ENCODE data around the gene HRC.
A peak's percentile ranks its signal among the peaks of the same experiment; 100 is the strongest.
"Not testable (repeated sequence)": the region's sequence is repeated elsewhere in the genome, so short reads cannot be mapped to it uniquely, and the experiment has no call there.

The HRC gene

DNA sequence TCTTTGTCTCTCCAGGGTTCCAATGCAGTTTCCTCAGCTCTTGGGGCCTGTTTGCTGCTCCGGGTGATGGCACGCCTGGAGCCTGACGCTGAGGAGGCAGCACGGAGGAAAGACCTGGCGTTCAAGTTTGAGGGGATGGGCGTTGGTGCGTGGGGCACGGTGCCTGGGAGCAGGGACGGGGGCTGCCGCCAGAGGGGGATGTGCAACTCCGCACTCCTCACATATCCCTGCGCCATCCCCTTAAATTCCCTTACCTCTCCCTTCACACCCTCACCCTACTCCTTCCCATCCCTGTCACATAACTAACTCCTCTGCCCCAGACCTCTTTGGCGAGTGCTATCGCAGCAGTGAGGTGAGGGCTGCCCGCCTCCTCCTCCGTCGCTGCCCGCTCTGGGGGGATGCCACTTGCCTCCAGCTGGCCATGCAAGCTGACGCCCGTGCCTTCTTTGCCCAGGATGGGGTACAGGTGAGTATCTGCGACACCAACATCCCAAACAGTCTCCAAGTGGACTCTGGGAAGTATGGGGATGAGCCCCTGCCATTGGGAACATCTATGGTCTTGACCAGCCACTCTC lies 33.5 kb upstream of the HRC start:
- Histone ChIP-seq H3K4me1 (ENCODE audit: control insufficient read depth in 2 of 2, insufficient read depth in 2 of 2, low read length in 2 of 2) (no peaks in the 10 kb centered on the region), H3K9ac (ENCODE audit: low read depth in 1 of 2, low read length in 2 of 2) (no peak overlapping the region), H3K4me3 (ENCODE audit: low read length in 2 of 2) (no peak overlapping the region), H3K27me3 (ENCODE audit: control insufficient read depth in 2 of 2, insufficient read depth in 2 of 2, low read length in 2 of 2) (no peaks in the 10 kb centered on the region), H3K27ac (ENCODE audit: low read depth in 2 of 2, low read length in 2 of 2) (no peak overlapping the region), H3K9me3 (ENCODE audit: control insufficient read depth in 2 of 2, low read length in 2 of 2) (no peaks in the 10 kb centered on the region), H3K36me3 (ENCODE audit: control insufficient read depth in 2 of 2, insufficient read depth in 2 of 2, low read length in 2 of 2) (peaks cover 50 to 67% of the 10 kb centered on the region in 2 donors)

GRCh38 chr19:49186108-49186507 lies 30.9 kb upstream of the HRC start:
- Histone ChIP-seq H3K9me3 (ENCODE audit: control insufficient read depth in 2 of 2, low read length in 2 of 2) (no peaks in the 10 kb centered on the region), H3K36me3 (ENCODE audit: control insufficient read depth in 2 of 2, insufficient read depth in 2 of 2, low read length in 2 of 2) (peaks cover 50 to 69% of the 10 kb centered on the region in 2 donors), H3K4me3 (ENCODE audit: low read length in 2 of 2) (no peak overlapping the region), H3K9ac (ENCODE audit: low read depth in 1 of 2, low read length in 2 of 2) (peak overlapping the region in 1 of 2 donors; percentile 52), H3K27me3 (ENCODE audit: control insufficient read depth in 2 of 2, insufficient read depth in 2 of 2, low read length in 2 of 2) (no peaks in the 10 kb centered on the region), H3K27ac (ENCODE audit: low read depth in 2 of 2, low read length in 2 of 2) (peak overlapping the region; percentile 38 to 65), H3K4me1 (ENCODE audit: control insufficient read depth in 2 of 2, insufficient read depth in 2 of 2, low read length in 2 of 2) (no peaks in the 10 kb centered on the region)

- no peaks in the 10 kb centered on the region for H3K4me1 ChIP-seq (ENCODE audit: control insufficient read depth in 2 of 2, insufficient read depth in 2 of 2, low read length in 2 of 2)
- H3K27ac ChIP-seq (ENCODE audit: low read depth in 2 of 2, low read length in 2 of 2) = no peak overlapping the region
- no peak overlapping the region for H3K4me3 ChIP-seq (ENCODE audit: low read length in 2 of 2)
- no peak overlapping the region for H3K9ac ChIP-seq (ENCODE audit: low read depth in 1 of 2, low read length in 2 of 2)
- H3K9me3 ChIP-seq (ENCODE audit: control insufficient read depth in 2 of 2, low read length in 2 of 2) = no peaks in the 10 kb centered on the region
- peaks cover 42 to 58% of the 10 kb centered on the region in 2 donors for H3K36me3 ChIP-seq (ENCODE audit: control insufficient read depth in 2 of 2, insufficient read depth in 2 of 2, low read length in 2 of 2)
- no peaks in the 10 kb centered on the region for H3K27me3 ChIP-seq (ENCODE audit: control insufficient read depth in 2 of 2, insufficient read depth in 2 of 2, low read length in 2 of 2)
Measured at GRCh38 chr19:49182848-49183375, 27.7 kb upstream of the HRC start.

DNA sequence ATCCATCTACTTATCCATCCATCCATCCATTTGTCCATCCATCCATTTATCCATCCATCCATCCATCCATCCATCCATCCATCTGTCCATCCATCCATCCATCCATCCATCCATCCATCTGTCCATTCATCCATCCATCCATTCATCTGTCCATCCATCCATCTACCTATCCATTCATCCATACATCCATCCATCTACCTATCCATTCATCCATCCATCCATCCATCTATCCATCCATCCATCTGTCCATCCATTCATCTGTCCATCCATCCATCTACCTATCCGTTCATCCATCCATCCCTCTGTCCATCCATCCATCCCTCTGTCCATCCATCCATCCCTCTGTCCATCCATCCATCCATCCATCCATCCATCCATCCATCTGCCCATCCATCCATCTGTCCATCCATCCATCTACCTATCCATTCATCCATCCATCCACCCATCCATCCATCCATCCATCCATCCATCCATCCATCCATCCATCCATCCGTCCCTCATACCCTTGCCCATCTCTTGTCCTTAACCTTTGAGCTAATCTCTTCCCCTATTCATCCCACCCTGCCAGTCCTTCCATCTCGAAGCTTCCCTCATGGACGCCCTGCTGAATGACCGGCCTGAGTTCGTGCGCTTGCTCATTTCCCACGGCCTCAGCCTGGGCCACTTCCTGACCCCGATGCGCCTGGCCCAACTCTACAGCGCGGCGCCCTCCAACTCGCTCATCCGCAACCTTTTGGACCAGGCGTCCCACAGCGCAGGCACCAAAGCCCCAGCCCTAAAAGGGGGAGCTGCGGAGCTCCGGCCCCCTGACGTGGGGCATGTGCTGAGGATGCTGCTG lies 27.0 kb upstream of the HRC start:
- not testable (repeated sequence) for H3K27me3 ChIP-seq (ENCODE audit: control insufficient read depth in 2 of 2, insufficient read depth in 2 of 2, low read length in 2 of 2); H3K9ac ChIP-seq (ENCODE audit: low read depth in 1 of 2, low read length in 2 of 2); H3K9me3 ChIP-seq (ENCODE audit: control insufficient read depth in 2 of 2, low read length in 2 of 2); H3K27ac ChIP-seq (ENCODE audit: low read depth in 2 of 2, low read length in 2 of 2); H3K4me3 ChIP-seq (ENCODE audit: low read length in 2 of 2); H3K4me1 ChIP-seq (ENCODE audit: control insufficient read depth in 2 of 2, insufficient read depth in 2 of 2, low read length in 2 of 2)
- H3K36me3 ChIP-seq (ENCODE audit: control insufficient read depth in 2 of 2, insufficient read depth in 2 of 2, low read length in 2 of 2) = peaks cover 48 to 60% of the 10 kb centered on the region in 2 donors

- Histone ChIP-seq H3K9ac (ENCODE audit: low read depth in 1 of 2, low read length in 2 of 2) (no peak overlapping the region), H3K4me3 (ENCODE audit: low read length in 2 of 2) (no peak overlapping the region), H3K27ac (ENCODE audit: low read depth in 2 of 2, low read length in 2 of 2) (no peak overlapping the region), H3K9me3 (ENCODE audit: control insufficient read depth in 2 of 2, low read length in 2 of 2) (no peaks in the 10 kb centered on the region), H3K4me1 (ENCODE audit: control insufficient read depth in 2 of 2, insufficient read depth in 2 of 2, low read length in 2 of 2) (no peaks in the 10 kb centered on the region), H3K27me3 (ENCODE audit: control insufficient read depth in 2 of 2, insufficient read depth in 2 of 2, low read length in 2 of 2) (no peaks in the 10 kb centered on the region), H3K36me3 (ENCODE audit: control insufficient read depth in 2 of 2, insufficient read depth in 2 of 2, low read length in 2 of 2) (peaks cover 48 to 58% of the 10 kb centered on the region in 2 donors)
Measured at GRCh38 chr19:49180659-49181058, 25.5 kb upstream of the HRC start.

DNA sequence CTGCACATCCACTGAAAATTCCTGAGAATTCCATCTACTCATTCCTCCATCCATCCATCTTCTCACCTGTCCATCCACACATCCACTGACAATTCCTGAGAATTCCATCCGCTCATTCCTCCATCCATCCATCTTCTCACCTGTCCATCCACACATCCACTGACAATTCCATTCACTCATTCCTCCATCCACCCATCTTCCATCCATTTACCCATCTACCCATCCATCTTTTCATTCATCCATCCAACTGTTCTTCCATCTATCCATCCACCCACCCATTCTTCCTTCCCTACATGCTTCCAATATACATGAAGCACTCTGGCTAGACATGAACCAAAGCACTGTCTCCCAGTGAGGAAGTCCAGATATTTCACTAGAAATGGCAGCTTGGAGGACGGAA lies 18.0 kb upstream of the HRC start:
- Histone ChIP-seq H3K4me3 (ENCODE audit: low read length in 2 of 2) (no peak overlapping the region), H3K36me3 (ENCODE audit: control insufficient read depth in 2 of 2, insufficient read depth in 2 of 2, low read length in 2 of 2) (peaks cover 47 to 48% of the 10 kb centered on the region in 2 donors), H3K9me3 (ENCODE audit: control insufficient read depth in 2 of 2, low read length in 2 of 2) (no peaks in the 10 kb centered on the region), H3K27ac (ENCODE audit: low read depth in 2 of 2, low read length in 2 of 2) (no peak overlapping the region), H3K27me3 (ENCODE audit: control insufficient read depth in 2 of 2, insufficient read depth in 2 of 2, low read length in 2 of 2) (no peaks in the 10 kb centered on the region), H3K9ac (ENCODE audit: low read depth in 1 of 2, low read length in 2 of 2) (no peak overlapping the region), H3K4me1 (ENCODE audit: control insufficient read depth in 2 of 2, insufficient read depth in 2 of 2, low read length in 2 of 2) (peaks cover 8 to 18% of the 10 kb centered on the region in 2 donors)

- H3K4me1 ChIP-seq (ENCODE audit: control insufficient read depth in 2 of 2, insufficient read depth in 2 of 2, low read length in 2 of 2) = peaks cover 24 to 47% of the 10 kb centered on the region in 2 donors
- no peaks in the 10 kb centered on the region for H3K27me3 ChIP-seq (ENCODE audit: control insufficient read depth in 2 of 2, insufficient read depth in 2 of 2, low read length in 2 of 2)
- peak overlapping the region; percentile 19 to 26 for H3K4me3 ChIP-seq (ENCODE audit: low read length in 2 of 2)
- H3K27ac ChIP-seq (ENCODE audit: low read depth in 2 of 2, low read length in 2 of 2) = peak overlapping the region; percentile 1 to 56
- H3K9ac ChIP-seq (ENCODE audit: low read depth in 1 of 2, low read length in 2 of 2) = peak overlapping the region; percentile 14 to 24
- H3K9me3 ChIP-seq (ENCODE audit: control insufficient read depth in 2 of 2, low read length in 2 of 2) = no peaks in the 10 kb centered on the region
- H3K36me3 ChIP-seq (ENCODE audit: control insufficient read depth in 2 of 2, insufficient read depth in 2 of 2, low read length in 2 of 2) = peaks cover 28 to 34% of the 10 kb centered on the region in 2 donors
Measured at GRCh38 chr19:49168421-49168820, 13.2 kb upstream of the HRC start.

GRCh38 chr19:49167857-49168409 lies 12.7 kb upstream of the HRC start:
- H3K27me3 ChIP-seq (ENCODE audit: control insufficient read depth in 2 of 2, insufficient read depth in 2 of 2, low read length in 2 of 2) = no peaks in the 10 kb centered on the region
- peak overlapping the region; percentile 24 to 32 for H3K9ac ChIP-seq (ENCODE audit: low read depth in 1 of 2, low read length in 2 of 2)
- no peaks in the 10 kb centered on the region for H3K9me3 ChIP-seq (ENCODE audit: control insufficient read depth in 2 of 2, low read length in 2 of 2)
- peaks cover 24 to 47% of the 10 kb centered on the region in 2 donors for H3K4me1 ChIP-seq (ENCODE audit: control insufficient read depth in 2 of 2, insufficient read depth in 2 of 2, low read length in 2 of 2)
- H3K36me3 ChIP-seq (ENCODE audit: control insufficient read depth in 2 of 2, insufficient read depth in 2 of 2, low read length in 2 of 2) = peaks cover 24 to 29% of the 10 kb centered on the region in 2 donors
- H3K4me3 ChIP-seq (ENCODE audit: low read length in 2 of 2) = peak overlapping the region; percentile 19 to 26
- peak overlapping the region; percentile 1 to 56 for H3K27ac ChIP-seq (ENCODE audit: low read depth in 2 of 2, low read length in 2 of 2)

DNA sequence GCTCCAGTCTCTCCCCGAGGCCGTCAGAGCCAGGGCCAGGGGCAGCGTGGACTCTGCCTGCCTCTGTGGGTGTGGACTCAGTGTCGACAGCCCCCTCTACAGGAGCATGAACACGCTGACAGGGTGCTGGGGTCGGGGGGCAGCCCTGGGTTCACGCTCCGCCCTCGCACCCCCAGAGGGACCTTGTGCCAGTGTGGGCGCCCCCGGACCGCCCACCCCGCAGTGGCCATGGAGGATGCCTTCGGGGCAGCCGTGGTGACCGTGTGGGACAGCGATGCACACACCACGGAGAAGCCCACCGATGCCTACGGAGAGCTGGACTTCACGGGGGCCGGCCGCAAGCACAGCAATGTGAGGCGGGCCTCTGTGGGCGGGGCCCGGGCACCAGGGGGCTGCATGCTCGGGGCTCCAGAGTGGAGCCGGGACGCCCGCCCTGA lies 10.7 kb upstream of the HRC start:
- peak overlapping the region; percentile 56 to 68 for H3K4me3 ChIP-seq (ENCODE audit: low read length in 2 of 2)
- H3K9ac ChIP-seq (ENCODE audit: low read depth in 1 of 2, low read length in 2 of 2) = peak overlapping the region; percentile 79 to 80
- peak overlapping the region; percentile 73 to 90 for H3K27ac ChIP-seq (ENCODE audit: low read depth in 2 of 2, low read length in 2 of 2)
- H3K9me3 ChIP-seq (ENCODE audit: control insufficient read depth in 2 of 2, low read length in 2 of 2) = no peaks in the 10 kb centered on the region
- peaks cover 24 to 49% of the 10 kb centered on the region in 2 donors for H3K4me1 ChIP-seq (ENCODE audit: control insufficient read depth in 2 of 2, insufficient read depth in 2 of 2, low read length in 2 of 2)
- no peaks in the 10 kb centered on the region for H3K27me3 ChIP-seq (ENCODE audit: control insufficient read depth in 2 of 2, insufficient read depth in 2 of 2, low read length in 2 of 2)
- H3K36me3 ChIP-seq (ENCODE audit: control insufficient read depth in 2 of 2, insufficient read depth in 2 of 2, low read length in 2 of 2) = peaks cover 8% of the 10 kb centered on the region in 2 donors

Measured in mucosa of rectum (tissue), 2 donors.